Measurements from ENCODE around the gene ZNF831.
A peak's percentile ranks its signal among the peaks of the same experiment; 100 is the strongest.

The ZNF831 gene

GRCh38 chr20:59159493-59160376 lies 3.9 kb upstream of the ZNF831 start:
- H3K4me3 ChIP-seq (ENCODE audit: low read depth, low read length), result no peak overlapping the region
- TF ChIP-seq, protein P1, sequence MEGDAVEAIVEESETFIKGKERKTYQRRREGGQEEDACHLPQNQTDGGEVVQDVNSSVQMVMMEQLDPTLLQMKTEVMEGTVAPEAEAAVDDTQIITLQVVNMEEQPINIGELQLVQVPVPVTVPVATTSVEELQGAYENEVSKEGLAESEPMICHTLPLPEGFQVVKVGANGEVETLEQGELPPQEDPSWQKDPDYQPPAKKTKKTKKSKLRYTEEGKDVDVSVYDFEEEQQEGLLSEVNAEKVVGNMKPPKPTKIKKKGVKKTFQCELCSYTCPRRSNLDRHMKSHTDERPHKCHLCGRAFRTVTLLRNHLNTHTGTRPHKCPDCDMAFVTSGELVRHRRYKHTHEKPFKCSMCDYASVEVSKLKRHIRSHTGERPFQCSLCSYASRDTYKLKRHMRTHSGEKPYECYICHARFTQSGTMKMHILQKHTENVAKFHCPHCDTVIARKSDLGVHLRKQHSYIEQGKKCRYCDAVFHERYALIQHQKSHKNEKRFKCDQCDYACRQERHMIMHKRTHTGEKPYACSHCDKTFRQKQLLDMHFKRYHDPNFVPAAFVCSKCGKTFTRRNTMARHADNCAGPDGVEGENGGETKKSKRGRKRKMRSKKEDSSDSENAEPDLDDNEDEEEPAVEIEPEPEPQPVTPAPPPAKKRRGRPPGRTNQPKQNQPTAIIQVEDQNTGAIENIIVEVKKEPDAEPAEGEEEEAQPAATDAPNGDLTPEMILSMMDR (IDR thresholded peaks at IDR 0.05; ENCODE audit: low read depth, low read length, missing control alignments), result no peak
- no peak for DNase-seq (ENCODE audit: low read depth)

- no peak for DNase-seq (ENCODE audit: low read depth)
- H3K4me3 ChIP-seq (ENCODE audit: low read depth, low read length), result no peak overlapping the region
- TF ChIP-seq, protein P1 (IDR thresholded peaks at IDR 0.05; ENCODE audit: low read depth, low read length, missing control alignments), result no peak
These were observed 3.1 kb upstream of the ZNF831 start for GRCh38 chr20:59160389-59161115.

- DNase-seq (ENCODE audit: low read depth), result no peak
- H3K4me3 ChIP-seq (ENCODE audit: low read depth, low read length), result no peak overlapping the region
- TF ChIP-seq, protein P1 (IDR thresholded peaks at IDR 0.05; ENCODE audit: low read depth, low read length, missing control alignments), result no peak
These were observed 1.9 kb upstream of the ZNF831 start for GRCh38 chr20:59161721-59162120.

- H3K4me3 ChIP-seq (ENCODE audit: low read depth, low read length), result peak overlapping the region; percentile 2; the same call in 1 of the 2 replicates
- TF ChIP-seq, protein P1 (IDR thresholded peaks at IDR 0.05; ENCODE audit: low read depth, low read length, missing control alignments), result no peak
- no peak for DNase-seq (ENCODE audit: low read depth)
These were observed 1.2 kb downstream of the ZNF831 start for GRCh38 chr20:59164686-59165391.

GRCh38 chr20:59165396-59165795 lies 1.8 kb downstream of the ZNF831 start:
- H3K4me3 ChIP-seq (ENCODE audit: low read depth, low read length), result peak overlapping the region; percentile 2; the same call in 1 of the 2 replicates
- TF ChIP-seq, protein P1 (IDR thresholded peaks at IDR 0.05; ENCODE audit: low read depth, low read length, missing control alignments), result no peak
- no peak for DNase-seq (ENCODE audit: low read depth)

DNA sequence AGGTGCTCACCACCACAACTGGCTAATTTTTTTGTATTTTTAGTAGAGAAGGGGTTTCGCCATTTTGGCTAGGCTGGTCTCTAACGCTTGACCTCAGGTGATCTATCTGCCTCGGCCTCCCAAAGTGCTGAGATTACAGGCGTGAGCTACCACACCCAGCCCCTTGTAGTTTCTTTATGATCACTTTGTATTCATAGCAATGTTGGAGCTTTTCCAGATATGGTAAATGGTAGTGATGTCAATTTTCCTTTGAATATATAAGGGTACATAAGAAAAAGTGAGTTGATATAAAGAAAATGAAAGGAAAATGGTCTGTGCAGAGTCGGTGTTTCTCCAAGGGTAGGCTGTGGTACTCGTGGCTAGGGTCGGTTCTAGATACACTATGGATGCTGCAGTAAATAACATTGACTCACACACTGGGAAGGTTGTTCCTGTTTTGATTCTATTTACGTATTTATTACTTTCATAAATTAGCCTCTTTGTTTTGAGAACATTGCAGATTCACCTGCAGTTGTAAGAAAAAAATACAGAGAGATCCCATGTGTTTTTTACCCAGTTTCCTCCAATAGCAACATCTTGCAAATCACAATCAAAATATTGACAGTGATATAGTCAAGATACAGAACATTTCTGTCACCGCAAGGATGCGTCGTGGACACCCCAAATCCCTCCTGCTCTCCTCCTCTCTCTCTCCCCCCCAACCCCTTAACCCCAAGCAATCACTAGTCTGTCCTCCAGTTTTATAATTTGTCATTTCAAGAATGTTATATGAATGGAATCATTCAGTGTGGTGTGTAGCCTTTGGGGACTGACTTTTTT lies 2.5 kb downstream of the ZNF831 start:
- DNase-seq (ENCODE audit: low read depth), result no peak
- TF ChIP-seq, protein P1 (IDR thresholded peaks at IDR 0.05; ENCODE audit: low read depth, low read length, missing control alignments), result no peak
- H3K4me3 ChIP-seq (ENCODE audit: low read depth, low read length), result peak overlapping the region; percentile 2

All from GM12864 (cell line).